Activated CD4-positive, CD25-positive, alpha-beta regulatory T cell treated with anti-CD3 and anti-CD28 coated beads, Interleukin-2, amount 50 U/mL, for 16 hours (primary cell): ENCODE data around the gene PEAR1.
"Not testable (repeated sequence)": the region's sequence is repeated elsewhere in the genome, so short reads cannot be mapped to it uniquely, and the experiment has no call there.

Experiments used
- DNase-seq: peaks from one replicate; pipeline ENCODE4 v3.0.0-alpha.2; 2020; ENCODE audit warnings: low read depth, low spot score

The PEAR1 gene

GRCh38 chr1:156920233-156921052, 26.9 kb downstream of the PEAR1 start, which contains the start of gene LRRC71:
Gene LRRC71, plus strand, starts transcription at chr1:156920632. Its CDS starts 172 bp downstream, at chr1:156920804.
- no peak for DNase-seq

DNA sequence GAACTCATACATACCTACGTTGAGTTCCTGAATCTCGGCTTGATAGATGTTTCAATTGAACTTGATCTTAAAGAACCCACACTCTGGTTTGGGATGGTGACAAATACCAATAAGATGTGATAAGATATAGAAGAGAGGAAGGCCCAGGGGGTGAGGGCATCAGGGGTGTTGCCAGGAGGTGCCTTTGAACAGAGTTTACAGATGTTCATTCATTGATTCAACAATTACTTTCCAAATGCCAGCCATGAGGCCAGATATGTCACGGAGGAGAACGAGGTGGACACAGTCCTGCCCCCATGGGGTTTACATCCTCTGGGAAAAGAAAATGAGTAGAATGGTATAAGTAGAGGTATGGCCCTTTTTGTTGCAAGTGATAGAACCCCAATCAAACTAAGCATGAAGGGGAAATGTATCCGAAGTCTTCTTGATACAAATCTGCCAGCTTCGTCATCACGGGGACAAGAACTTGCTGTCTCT, 27.6 kb downstream of the PEAR1 start:
- no peak for DNase-seq

DNA sequence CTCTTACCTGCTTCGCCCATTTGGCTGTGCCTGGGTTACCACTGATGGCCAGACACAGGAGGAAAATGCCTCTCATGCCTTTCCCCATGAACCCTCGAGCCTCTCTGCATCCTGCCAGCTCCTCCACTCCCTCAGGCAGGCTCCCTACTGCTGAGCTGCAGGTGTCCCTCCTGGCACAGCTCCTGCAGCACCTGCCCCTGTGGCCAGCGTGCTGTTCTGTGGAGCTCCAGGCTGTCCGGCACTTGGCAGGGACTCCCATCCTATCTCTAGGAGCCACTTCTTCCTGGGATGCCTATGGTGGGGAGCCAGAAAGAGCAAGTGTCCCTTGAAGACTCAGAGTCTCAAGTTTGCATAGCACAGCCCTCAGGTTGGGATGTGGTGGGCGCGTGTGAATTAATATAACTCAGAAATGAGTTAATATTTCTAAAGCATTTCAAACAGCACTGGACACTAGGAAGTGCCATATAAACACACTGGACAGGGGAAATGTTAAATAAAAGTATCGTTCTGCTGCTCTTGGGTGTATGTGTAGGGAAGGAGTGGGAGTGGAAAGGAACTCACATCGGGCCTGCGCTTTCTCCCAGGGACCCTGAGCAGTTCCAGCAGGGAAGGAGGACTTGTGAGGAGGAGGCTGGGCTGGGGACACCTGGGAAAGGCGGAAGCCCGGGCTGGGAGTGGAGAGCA, 29.6 kb downstream of the PEAR1 start:
- DNase-seq: no peak

GRCh38 chr1:156923670-156924477, 30.4 kb downstream of the PEAR1 start:
- no peak for DNase-seq

GRCh38 chr1:156924478-156925153, 31.1 kb downstream of the PEAR1 start:
- DNase-seq: no peak

GRCh38 chr1:156925154-156926010, 31.9 kb downstream of the PEAR1 start:
- DNase-seq: no peak

DNA sequence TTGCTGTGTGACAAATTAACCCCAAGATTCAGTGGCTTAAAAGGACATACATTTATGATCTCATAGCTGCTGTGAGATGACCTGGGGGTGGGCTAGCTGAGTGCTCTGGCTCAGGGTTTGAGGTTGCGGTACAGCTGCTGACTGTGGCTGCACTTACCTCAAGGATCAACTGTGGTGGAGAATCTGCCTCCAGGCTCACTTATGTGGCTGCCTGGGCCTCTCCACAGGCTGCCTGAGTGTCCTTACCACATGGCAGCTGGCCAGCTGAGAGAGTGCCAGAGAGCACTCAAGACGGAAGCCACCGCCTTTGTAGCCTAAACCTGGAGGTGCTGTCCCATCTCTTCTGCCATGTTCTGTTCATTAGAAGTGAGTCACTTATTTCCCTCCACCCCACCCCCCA, 32.7 kb downstream of the PEAR1 start:
- DNase-seq: no peak

GRCh38 chr1:156926695-156927094, 33.2 kb downstream of the PEAR1 start:
- DNase-seq: not testable (repeated sequence)

GRCh38 chr1:156927215-156928042, 33.9 kb downstream of the PEAR1 start:
- peak; percentile 10 for DNase-seq

DNA sequence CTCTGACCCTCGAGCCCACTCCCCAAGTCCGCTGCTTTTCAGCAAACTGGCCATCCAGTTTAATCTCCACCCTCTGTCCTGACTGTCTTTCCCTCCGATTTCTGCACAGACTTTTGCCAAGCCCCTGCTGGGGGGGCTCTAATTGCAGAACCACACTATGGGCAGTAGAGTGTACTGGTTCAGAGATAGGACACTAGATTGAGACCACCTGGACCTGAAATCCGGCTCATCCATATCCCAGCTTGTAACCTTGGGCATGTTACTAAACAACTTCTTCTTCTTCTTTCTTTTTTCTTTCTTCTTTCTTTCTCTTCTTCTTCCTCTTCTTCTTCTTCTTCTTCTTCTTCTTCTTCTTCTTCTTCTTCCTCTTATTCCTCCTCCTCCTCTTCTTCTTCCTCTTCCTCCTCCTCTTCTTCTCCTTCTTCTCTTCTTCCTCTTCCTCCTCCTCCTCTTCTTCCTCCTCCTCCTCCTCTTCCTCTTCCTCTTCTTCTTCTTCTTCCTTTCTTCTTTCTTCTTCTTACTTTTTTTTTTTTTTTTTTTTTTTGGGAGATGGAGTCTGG, 34.6 kb downstream of the PEAR1 start:
- DNase-seq: no peak

DNA sequence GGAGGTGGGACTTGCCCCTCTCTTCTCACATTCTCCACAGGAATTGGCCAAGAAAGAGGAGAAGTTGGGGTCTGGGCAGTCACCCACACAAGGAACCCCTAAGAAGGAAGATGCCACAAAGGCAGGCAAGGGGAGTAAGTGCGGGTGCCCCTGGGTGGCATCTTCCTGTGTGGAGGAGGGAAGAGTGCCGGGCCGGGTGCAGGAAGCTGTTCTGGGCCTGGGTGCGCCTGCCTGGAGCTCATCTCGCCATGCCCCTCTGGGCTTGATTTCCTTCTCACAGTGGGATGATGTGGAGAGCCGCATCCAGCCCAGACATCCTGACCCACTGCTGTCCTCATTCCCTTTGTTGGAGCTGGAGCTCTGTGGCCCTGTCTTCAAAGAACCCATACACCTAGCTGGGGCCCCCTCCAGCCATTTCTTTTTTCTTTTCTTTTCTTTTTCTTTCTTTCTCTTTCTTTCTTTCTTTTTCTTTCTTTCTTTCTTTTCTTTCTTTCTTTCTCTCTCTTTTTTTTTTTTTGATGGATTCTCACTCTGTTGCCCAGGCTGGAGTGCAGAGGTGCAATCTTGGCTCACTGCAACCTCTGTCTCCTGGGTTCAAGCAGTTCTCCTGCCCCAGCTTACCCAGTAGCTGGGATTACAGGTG, 36.2 kb downstream of the PEAR1 start:
- no peak for DNase-seq

GRCh38 chr1:156930483-156930882, 37.0 kb downstream of the PEAR1 start:
- no peak for DNase-seq

DNA sequence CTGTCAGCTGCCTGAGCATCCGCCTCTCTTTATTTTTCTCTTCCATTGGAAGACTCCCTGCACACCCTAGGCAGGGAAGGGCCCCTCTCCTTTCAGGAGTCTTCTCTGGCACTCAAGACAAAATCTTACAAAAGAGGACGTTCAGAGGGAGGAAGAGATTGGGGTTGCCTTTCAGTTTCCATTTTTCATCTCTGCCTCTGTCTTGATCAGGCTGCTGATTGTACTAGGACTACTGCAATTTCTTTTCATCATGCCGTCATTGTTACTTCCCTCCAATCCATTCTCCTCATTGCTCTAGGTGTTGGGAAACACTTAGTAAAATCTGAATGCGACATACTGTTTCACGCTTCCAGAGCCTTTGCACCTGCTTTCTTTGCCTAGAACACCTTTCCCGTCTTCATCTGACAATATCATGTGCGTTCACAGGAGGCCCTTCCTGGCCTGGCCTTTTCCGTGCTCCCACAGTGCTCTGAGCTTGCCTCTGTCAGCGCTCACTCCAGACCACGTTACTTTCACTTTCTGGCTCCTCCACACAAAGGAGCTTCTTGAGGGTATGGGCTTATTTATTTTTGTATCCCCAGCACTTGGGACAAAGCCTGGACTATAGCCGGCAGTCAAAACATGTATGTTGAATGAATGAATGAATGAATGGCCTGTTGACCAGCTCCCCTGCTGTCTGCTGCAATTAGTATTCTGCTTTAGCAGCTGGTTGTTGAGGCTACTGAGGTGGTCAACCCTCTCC, 37.9 kb downstream of the PEAR1 start:
- no peak for DNase-seq

DNA sequence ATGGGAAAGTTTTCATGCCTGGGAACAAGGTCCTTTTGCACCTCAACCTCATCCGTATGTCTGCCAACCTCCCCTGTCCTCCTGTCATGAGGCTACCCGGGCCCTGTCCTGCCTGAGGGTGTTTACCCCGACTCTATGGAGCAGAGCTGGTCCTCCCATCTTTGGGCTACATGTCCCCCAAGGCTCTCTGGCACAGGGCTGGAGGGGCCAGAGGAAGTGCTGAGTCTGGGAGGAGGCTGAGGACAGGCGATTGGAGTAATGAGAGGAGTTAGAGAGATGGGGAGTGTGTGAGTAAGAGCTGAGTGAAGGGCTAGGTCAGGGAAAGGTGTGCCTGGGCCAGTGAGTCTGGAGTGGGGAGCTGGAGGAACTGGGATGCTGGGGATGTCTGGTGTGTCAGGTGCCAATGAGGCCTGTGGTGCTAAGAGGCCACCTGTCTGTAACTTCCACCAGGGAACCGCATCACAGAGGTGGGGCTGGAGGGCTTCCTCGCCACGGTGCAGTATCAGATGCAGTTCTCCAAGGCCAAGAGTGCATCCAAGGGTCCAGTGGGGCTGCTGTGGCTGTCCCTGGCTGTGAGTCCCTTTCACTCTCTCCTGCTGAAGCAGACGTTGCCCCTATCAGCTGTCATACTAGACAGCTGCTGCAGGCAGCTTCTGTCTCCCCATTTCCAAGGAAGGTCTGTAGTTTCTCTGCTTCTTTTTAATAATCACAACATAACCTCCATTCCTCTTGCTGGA, 38.6 kb downstream of the PEAR1 start:
- DNase-seq: no peak

GRCh38 chr1:156933136-156933535, 39.6 kb downstream of the PEAR1 start:
- no peak for DNase-seq

- DNase-seq: no peak
These were observed 42.1 kb downstream of the PEAR1 start for GRCh38 chr1:156935505-156936128.

- DNase-seq: no peak
These were observed 42.7 kb downstream of the PEAR1 start for GRCh38 chr1:156936191-156936590.
